GM12872 (cell line): Measurements from ENCODE around the gene MED1.

ENCODE experiments used
- TF ChIP-seq, protein P1 (sequence below): IDR thresholded peaks from 3 replicates; pipeline ENCODE4 v1.5.1; 2011; ENCODE audit warnings: low read depth, mild to moderate bottlenecking, low read length, moderate library complexity; ENCODE audit not compliant: insufficient read depth

MED1 gene

DNA sequence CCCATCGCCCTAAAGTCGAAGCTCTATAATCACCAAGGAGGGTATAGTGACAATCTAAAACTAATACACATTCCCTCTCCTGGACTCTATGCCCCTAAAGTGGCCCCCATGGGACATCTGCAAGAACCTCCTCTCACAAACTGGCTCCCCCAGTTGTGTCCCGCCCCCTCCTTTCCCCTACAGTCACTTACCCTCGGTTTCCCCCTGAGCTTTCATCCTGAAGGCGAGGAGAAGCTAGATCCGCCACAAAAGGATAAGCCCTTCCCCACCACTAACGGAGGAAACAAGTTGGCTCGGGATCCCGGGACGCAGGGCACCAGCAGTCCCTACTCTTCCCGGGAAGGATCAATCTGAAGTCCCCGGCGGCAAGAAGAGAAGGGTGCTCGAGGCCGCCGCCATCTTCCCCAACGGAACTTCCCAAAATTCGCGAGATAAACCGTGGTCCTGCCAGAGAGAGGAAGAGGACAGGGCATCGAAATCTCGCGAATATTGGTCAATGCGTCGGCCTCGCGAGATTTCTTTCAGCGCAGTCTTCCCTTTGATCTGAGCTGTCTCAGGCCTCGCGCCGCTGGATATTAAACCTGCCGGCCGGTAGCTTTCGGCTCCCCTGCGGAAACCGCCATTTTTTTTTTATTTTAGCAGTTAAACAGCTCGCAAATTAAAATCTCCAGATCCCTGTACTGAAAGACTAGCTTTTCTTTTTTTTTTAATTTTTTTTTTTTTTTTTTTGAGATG lies at the start of gene MED1:
TSS of gene MED1 (minus strand) at position 417 of the 735 bp plus-strand sequence. CDS start at position 216, 201 bp downstream.
- TF ChIP-seq, protein P1, sequence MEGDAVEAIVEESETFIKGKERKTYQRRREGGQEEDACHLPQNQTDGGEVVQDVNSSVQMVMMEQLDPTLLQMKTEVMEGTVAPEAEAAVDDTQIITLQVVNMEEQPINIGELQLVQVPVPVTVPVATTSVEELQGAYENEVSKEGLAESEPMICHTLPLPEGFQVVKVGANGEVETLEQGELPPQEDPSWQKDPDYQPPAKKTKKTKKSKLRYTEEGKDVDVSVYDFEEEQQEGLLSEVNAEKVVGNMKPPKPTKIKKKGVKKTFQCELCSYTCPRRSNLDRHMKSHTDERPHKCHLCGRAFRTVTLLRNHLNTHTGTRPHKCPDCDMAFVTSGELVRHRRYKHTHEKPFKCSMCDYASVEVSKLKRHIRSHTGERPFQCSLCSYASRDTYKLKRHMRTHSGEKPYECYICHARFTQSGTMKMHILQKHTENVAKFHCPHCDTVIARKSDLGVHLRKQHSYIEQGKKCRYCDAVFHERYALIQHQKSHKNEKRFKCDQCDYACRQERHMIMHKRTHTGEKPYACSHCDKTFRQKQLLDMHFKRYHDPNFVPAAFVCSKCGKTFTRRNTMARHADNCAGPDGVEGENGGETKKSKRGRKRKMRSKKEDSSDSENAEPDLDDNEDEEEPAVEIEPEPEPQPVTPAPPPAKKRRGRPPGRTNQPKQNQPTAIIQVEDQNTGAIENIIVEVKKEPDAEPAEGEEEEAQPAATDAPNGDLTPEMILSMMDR = no peak

- TF ChIP-seq, protein P1 = no peak
Observed at GRCh38 chr17:39487946-39488345, 36.9 kb upstream of the MED1 start.

DNA sequence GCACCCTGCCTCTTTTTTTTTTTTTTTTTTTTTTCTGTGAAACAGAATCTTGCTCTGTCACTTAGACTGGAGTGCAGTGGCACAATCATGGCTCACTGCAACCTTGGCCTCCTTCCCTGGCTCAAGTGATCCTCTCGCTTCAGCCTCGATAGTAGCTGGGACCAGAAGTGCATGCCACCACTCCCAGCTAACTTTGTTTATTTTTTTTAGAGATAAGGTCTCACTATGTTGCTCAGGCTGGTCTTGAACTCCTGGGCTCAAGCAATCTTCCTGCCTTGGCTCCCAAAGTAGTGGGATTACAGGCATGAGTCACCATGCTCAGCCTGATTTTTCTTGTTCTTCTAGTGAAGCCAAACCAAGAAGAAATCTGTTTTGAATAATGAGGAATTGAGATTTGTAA lies 35.2 kb upstream of the MED1 start:
- TF ChIP-seq, protein P1 = no peak

GRCh38 chr17:39485555-39485954 lies 34.5 kb upstream of the MED1 start:
- TF ChIP-seq, protein P1 = no peak

GRCh38 chr17:39484178-39484577 lies 33.1 kb upstream of the MED1 start:
- TF ChIP-seq, protein P1 = no peak

- TF ChIP-seq, protein P1 = no peak
Observed at GRCh38 chr17:39483506-39483905, 32.4 kb upstream of the MED1 start.

GRCh38 chr17:39473310-39473709 lies 22.2 kb upstream of the MED1 start:
- TF ChIP-seq, protein P1 = no peak
